Vagina (tissue), 2 donors: Measurements from ENCODE around the gene LKAAEAR1. TPM values are rescaled to one million over a fixed set of nuclear protein-coding genes. Genes with fewer than 3 reads are reported as not detected.

Experiments
- DNase-seq, 2 donors: peaks; one replicate each; pipeline ENCODE4 v3.0.0-alpha.2; 2017; ENCODE audit errors: extremely low spot score in 2 of 2
- H3K27ac ChIP-seq: fragments of 200-600 bp; sonication (generic); one replicate; pipeline ENCODE4 v1.5.1; 2019
- H3K27me3 ChIP-seq: fragments of 200-600 bp; sonication (generic); one replicate; pipeline ENCODE4 v1.5.1; 2019
- H3K36me3 ChIP-seq, 2 donors: fragments of 200-600 bp; sonication (generic); one replicate each; pipeline ENCODE4 v1.5.1; 2017 to 2019
- H3K4me1 ChIP-seq: fragments of 200-600 bp; sonication (generic); one replicate; pipeline ENCODE4 v1.5.1; 2019
- H3K4me3 ChIP-seq, 2 donors: fragments of 200-600 bp; sonication (generic); 1 replicate in 1 of 2; 2 replicates in 1 of 2; pipeline ENCODE4 v1.5.1; 2016 to 2019
- H3K9me3 ChIP-seq: fragments of 200-600 bp; sonication (generic); one replicate; pipeline ENCODE4 v1.5.1; 2019
- POLR2A ChIP-seq, 2 donors: fragments of 450-650 bp; IDR thresholded peaks; one replicate each; pipeline ENCODE4 v1.6.1; 2017; ENCODE audit warnings: antibody characterized with exemption in 2 of 2, mild to moderate bottlenecking in 2 of 2, moderate library complexity in 2 of 2
- POLR2AphosphoS5 ChIP-seq, 2 donors: sonication (generic); formaldehyde crosslinking; IDR thresholded peaks; one replicate each; pipeline ENCODE4 v1.9.0; 2017; ENCODE audit warnings: antibody characterized with exemption in 2 of 2, mild to moderate bottlenecking in 2 of 2, low read depth in 1 of 2; ENCODE audit not compliant: insufficient read depth in 1 of 2
- intact Hi-C: fragments of 100-400 bp; cut with DNase I; formaldehyde crosslinking; loops from one replicate; pipeline ENCODE4 v1.15.1; 2023
- total RNA-seq: library from RNA; depleted of rRNA; stranded (reverse); fragments of >200 nt; gene quantifications from one replicate; pipeline ENCODE4 v1.2.3, GENCODE V29; 2016
- TF ChIP-seq, protein P1 (sequence below), 3 experiments: fragments of 450-650 bp in 2 of 3; fragments of 200-600 bp in 1 of 3; sonication (generic) in 1 of 3; IDR thresholded peaks; one replicate each; pipeline ENCODE4 v1.5.1; 2017 to 2019; ENCODE audit warnings: antibody characterized with exemption in 3 of 3, mild to moderate bottlenecking in 2 of 3, moderate library complexity in 2 of 3

LKAAEAR1 gene
- total RNA-seq, 1 donor from 2014 or later: not detected

DNA sequence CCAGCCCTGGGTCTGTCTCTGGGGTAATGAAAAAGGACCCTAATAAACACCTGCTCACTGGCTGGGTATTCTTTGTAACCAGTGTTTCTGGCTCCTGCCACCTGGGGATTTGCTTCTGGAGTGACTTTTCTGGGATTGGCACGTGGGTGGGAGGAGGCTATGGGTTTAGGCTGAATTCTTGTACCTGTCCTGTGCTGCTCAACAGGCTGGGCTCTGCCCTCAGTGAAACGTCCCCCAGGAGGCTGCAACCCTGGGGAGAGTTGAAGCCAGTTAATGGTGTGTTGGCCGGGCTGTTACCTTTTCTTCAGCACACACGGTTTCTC, 16.3 kb upstream of the LKAAEAR1 start:
- Histone ChIP-seq H3K27ac (no peak overlapping the region), H3K4me3 (no peak overlapping the region), H3K4me1 (peaks cover 10% of the 10 kb centered on the region), H3K9me3 (no peaks in the 10 kb centered on the region), H3K27me3 (peaks cover 9% of the 10 kb centered on the region), H3K36me3 (no peaks in the 10 kb centered on the region)
- DNase-seq: no peak
- TF ChIP-seq, protein P1, sequence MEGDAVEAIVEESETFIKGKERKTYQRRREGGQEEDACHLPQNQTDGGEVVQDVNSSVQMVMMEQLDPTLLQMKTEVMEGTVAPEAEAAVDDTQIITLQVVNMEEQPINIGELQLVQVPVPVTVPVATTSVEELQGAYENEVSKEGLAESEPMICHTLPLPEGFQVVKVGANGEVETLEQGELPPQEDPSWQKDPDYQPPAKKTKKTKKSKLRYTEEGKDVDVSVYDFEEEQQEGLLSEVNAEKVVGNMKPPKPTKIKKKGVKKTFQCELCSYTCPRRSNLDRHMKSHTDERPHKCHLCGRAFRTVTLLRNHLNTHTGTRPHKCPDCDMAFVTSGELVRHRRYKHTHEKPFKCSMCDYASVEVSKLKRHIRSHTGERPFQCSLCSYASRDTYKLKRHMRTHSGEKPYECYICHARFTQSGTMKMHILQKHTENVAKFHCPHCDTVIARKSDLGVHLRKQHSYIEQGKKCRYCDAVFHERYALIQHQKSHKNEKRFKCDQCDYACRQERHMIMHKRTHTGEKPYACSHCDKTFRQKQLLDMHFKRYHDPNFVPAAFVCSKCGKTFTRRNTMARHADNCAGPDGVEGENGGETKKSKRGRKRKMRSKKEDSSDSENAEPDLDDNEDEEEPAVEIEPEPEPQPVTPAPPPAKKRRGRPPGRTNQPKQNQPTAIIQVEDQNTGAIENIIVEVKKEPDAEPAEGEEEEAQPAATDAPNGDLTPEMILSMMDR (IDR thresholded peaks at IDR 0.05): no peak
- TF ChIP-seq POLR2A (IDR thresholded peaks at IDR 0.05) (no peak), POLR2AphosphoS5 (IDR thresholded peaks at IDR 0.05; ENCODE audit: insufficient read depth in 1 of 2, low read depth in 1 of 2) (no peak)
- intact Hi-C loops: no loop called here

DNA sequence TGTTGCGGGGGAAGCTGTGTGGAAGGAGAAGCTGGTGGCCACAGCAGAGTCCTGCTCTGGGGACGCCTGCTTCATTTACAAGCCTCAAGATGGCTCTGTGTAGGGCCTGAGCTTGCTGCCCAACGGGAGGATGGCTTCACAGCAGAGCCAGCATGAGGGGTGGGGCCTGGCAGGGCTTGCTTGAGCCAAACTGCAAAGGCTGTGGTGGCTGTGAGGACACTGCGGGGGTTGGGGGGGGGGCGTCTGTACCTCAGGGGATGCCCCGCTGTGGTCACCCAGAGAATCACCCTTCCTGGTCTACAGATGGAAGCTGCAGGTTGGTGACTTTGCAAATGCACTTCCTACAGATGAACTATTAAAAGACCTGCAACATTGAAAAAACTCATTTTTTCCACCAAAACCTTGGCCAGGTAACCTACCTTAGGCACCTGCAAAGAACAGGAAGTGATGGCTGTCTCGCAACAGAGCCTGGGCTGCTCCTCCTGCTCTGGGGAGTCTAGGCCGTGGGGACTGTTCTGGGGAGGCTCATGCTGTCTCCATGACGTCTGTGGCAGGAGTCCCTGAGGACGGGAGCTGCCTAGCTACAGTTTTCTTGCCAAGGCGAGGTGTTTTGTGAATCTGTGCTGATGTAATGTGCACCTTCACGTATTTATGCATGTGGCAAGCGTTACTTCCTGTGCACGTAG, 15.8 kb upstream of the LKAAEAR1 start:
- peaks cover 10% of the 10 kb centered on the region for H3K4me1 ChIP-seq
- H3K27ac ChIP-seq: no peak overlapping the region
- H3K9me3 ChIP-seq: no peaks in the 10 kb centered on the region
- TF ChIP-seq POLR2AphosphoS5 (IDR thresholded peaks at IDR 0.05; ENCODE audit: insufficient read depth in 1 of 2, low read depth in 1 of 2): no peak
- TF ChIP-seq, protein P1 (IDR thresholded peaks at IDR 0.05): no peak
- TF ChIP-seq POLR2A (IDR thresholded peaks at IDR 0.05): no peak
- intact Hi-C loops: no loop called here
- H3K27me3 ChIP-seq: peaks cover 9% of the 10 kb centered on the region
- no peak overlapping the region for H3K4me3 ChIP-seq
- DNase-seq: no peak
- no peaks in the 10 kb centered on the region for H3K36me3 ChIP-seq

DNA sequence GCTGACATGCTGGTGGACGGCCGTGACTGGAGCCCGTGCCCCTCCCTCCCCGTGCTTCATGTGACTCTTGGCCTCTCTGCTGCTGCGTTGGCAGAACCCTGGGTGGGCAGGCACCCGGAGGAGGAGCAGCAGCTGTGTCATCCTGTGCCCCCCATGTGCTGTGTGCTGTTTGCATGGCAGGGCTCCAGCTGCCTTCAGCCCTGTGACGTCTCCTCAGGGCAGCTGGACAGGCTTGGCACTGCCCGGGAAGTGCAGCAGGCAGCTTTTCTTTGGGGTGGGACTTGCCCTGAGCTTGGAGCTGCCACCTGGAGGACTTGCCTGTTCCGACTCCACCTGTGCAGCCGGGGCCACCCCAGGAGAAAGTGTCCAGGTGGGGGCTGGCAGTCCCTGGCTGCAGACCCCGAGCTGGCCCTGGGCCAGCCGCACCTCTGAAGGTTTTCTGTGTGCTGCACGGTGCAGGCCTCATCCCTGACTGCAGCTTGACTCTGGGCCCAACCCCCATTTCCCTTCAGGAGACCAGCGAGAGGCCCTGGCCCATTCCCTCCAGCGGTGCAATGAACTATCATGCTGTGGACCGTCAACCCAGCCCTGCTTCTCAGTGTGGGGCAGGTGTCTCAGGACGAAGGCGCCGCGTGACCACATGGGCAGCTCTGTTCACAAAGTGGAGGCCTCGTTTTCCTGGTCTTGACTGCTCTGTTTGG, 15.0 kb upstream of the LKAAEAR1 start:
- no peak for DNase-seq
- H3K9me3 ChIP-seq: no peaks in the 10 kb centered on the region
- peaks cover 9% of the 10 kb centered on the region for H3K27me3 ChIP-seq
- TF ChIP-seq, protein P1 (IDR thresholded peaks at IDR 0.05): no peak
- TF ChIP-seq POLR2AphosphoS5 (IDR thresholded peaks at IDR 0.05; ENCODE audit: insufficient read depth in 1 of 2, low read depth in 1 of 2): no peak
- no peak for TF ChIP-seq POLR2A (IDR thresholded peaks at IDR 0.05)
- no peak overlapping the region for H3K27ac ChIP-seq
- H3K36me3 ChIP-seq: no peaks in the 10 kb centered on the region
- peaks cover 10% of the 10 kb centered on the region for H3K4me1 ChIP-seq
- intact Hi-C loops: no loop called here
- H3K4me3 ChIP-seq: no peak overlapping the region

DNA sequence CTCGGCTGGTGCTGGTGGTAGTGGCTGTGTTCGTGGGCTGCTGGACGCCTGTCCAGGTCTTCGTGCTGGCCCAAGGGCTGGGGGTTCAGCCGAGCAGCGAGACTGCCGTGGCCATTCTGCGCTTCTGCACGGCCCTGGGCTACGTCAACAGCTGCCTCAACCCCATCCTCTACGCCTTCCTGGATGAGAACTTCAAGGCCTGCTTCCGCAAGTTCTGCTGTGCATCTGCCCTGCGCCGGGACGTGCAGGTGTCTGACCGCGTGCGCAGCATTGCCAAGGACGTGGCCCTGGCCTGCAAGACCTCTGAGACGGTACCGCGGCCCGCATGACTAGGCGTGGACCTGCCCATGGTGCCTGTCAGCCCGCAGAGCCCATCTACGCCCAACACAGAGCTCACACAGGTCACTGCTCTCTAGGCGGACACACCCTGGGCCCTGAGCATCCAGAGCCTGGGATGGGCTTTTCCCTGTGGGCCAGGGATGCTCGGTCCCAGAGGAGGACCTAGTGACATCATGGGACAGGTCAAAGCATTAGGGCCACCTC, 14.3 kb upstream of the LKAAEAR1 start:
- intact Hi-C loops: no loop called here
- Histone ChIP-seq H3K27ac (no peak overlapping the region), H3K27me3 (peaks cover 9% of the 10 kb centered on the region), H3K4me1 (peaks cover 10% of the 10 kb centered on the region), H3K9me3 (no peaks in the 10 kb centered on the region), H3K4me3 (no peak overlapping the region), H3K36me3 (no peaks in the 10 kb centered on the region)
- TF ChIP-seq POLR2AphosphoS5 (IDR thresholded peaks at IDR 0.05; ENCODE audit: insufficient read depth in 1 of 2, low read depth in 1 of 2) (no peak), POLR2A (IDR thresholded peaks at IDR 0.05) (no peak)
- TF ChIP-seq, protein P1 (IDR thresholded peaks at IDR 0.05): no peak
- no peak for DNase-seq

DNA sequence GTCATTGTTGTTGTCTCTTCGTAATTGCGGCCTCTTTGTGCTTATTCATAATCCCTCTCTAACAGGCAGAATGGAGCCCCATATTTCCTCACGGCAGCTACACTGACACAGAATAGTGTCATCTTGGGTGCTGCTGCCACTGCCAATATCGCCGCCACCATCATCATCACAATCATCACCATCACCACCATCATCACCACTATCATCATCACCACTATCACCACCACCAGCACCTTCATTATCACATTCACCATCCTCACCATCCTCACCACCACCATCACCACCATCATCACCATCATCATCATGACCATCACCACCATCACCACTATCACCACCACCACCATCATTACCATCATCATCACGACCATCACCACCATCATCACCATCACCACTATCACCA, 12.3 kb upstream of the LKAAEAR1 start:
- no peak for DNase-seq
- Histone ChIP-seq H3K9me3 (no peaks in the 10 kb centered on the region), H3K27ac (no peak overlapping the region), H3K36me3 (no peaks in the 10 kb centered on the region), H3K4me3 (no peak overlapping the region), H3K4me1 (no peaks in the 10 kb centered on the region), H3K27me3 (no peaks in the 10 kb centered on the region)
- intact Hi-C loops: no loop called here
- no peak for TF ChIP-seq POLR2AphosphoS5 (IDR thresholded peaks at IDR 0.05; ENCODE audit: insufficient read depth in 1 of 2, low read depth in 1 of 2)
- no peak for TF ChIP-seq POLR2A (IDR thresholded peaks at IDR 0.05)
- TF ChIP-seq, protein P1 (IDR thresholded peaks at IDR 0.05): no peak
